ENCODE results near the gene OBSCN. TPM values are rescaled to one million over a fixed set of nuclear protein-coding genes. Genes with fewer than 3 reads are reported as not detected.

OBSCN gene
- total and polyA plus RNA-seq, 2 donors (not counting 3 experiments of a cell fraction or from before 2014, with no cell fraction given) = 1.5 to 2.9 TPM

- no peaks in the 10 kb centered on the region for H3K27me3 ChIP-seq (ENCODE audit: control insufficient read depth in 2 of 2, insufficient read depth in 2 of 2, low read length in 2 of 2)
- H3K4me2 ChIP-seq (ENCODE audit: insufficient read depth, low read length) = no peak overlapping the region
- H3K36me3 ChIP-seq (ENCODE audit: control insufficient read depth in 2 of 2, extremely low read depth in 1 of 2, insufficient read depth in 2 of 2, low read length in 2 of 2) = no peaks in the 10 kb centered on the region
- no peak for DNase-seq (ENCODE audit: low read depth, low spot score)
- no peaks in the 10 kb centered on the region for H3K9me3 ChIP-seq (replicated peaks; ENCODE audit: control insufficient read depth, insufficient read depth, low read length)
- H3K9me1 ChIP-seq (replicated peaks; ENCODE audit: control insufficient read depth, extremely low read depth, insufficient read depth, low read length) = no peaks in the 10 kb centered on the region
- no peaks in the 10 kb centered on the region for H4K20me1 ChIP-seq (replicated peaks; ENCODE audit: control insufficient read depth, extremely low read depth, insufficient read depth, low read length)
- TF ChIP-seq CTCF (IDR thresholded peaks at IDR 0.05; ENCODE audit: extremely low read depth in 1 of 2, insufficient read depth in 1 of 2, low read depth in 1 of 2, low read length in 2 of 2) (no peak), JUN (IDR thresholded peaks at IDR 0.05; ENCODE audit: borderline replicate concordance, insufficient read depth, insufficient read length, low read depth) (no peak), GATA2 (IDR thresholded peaks at IDR 0.05; ENCODE audit: insufficient read depth, insufficient read length, low read depth, low read length) (no peak)
- no peak overlapping the region for H3K9ac ChIP-seq (replicated peaks; ENCODE audit: extremely low read depth, insufficient read depth, low read length)
- no TSS peak for BruUV-seq (replicated peaks)
- H3K27ac ChIP-seq (ENCODE audit: insufficient read depth, low read depth, low read length) = no peak overlapping the region
- no peaks in the 10 kb centered on the region for H3K79me2 ChIP-seq (ENCODE audit: control insufficient read depth, insufficient read depth, low read length)
- intact Hi-C loops (cut with micrococcal nuclease) = no loop called here
- ChIA-PET CTCF (no interaction called here), POLR2A (no interaction called here)
- H3K4me1 ChIP-seq (ENCODE audit: control insufficient read depth, extremely low read depth, insufficient read depth, low read length) = no peaks in the 10 kb centered on the region
- no peak overlapping the region for H2AFZ ChIP-seq (ENCODE audit: low read depth, low read length)
- no peak overlapping the region for H3K4me3 ChIP-seq (replicated peaks in 1 of 3; ENCODE audit: insufficient read depth in 1 of 3, low read depth in 1 of 3, low read length in 3 of 3)
- dilution Hi-C loops (cut with MboI; ENCODE audit: extremely low pct_ligation_motif_present, low sequenced_read_pairs) = no loop called here
- no peak for FAIRE-seq
These were observed 109.6 kb downstream of the OBSCN start for GRCh38 chr1:228317411-228317828.

GRCh38 chr1:228317891-228318810 lies 110.3 kb downstream of the OBSCN start:
- no peaks in the 10 kb centered on the region for H4K20me1 ChIP-seq (replicated peaks; ENCODE audit: control insufficient read depth, extremely low read depth, insufficient read depth, low read length)
- no peaks in the 10 kb centered on the region for H3K9me1 ChIP-seq (replicated peaks; ENCODE audit: control insufficient read depth, extremely low read depth, insufficient read depth, low read length)
- POLR2A ChIA-PET = no interaction called here
- no peaks in the 10 kb centered on the region for H3K36me3 ChIP-seq (ENCODE audit: control insufficient read depth in 2 of 2, extremely low read depth in 1 of 2, insufficient read depth in 2 of 2, low read length in 2 of 2)
- BruUV-seq (replicated peaks) = no TSS peak
- H3K4me3 ChIP-seq (replicated peaks in 1 of 3; ENCODE audit: insufficient read depth in 1 of 3, low read depth in 1 of 3, low read length in 3 of 3) = no peak overlapping the region
- FAIRE-seq (no peak), DNase-seq (ENCODE audit: low read depth, low spot score) (no peak)
- H2AFZ ChIP-seq (ENCODE audit: low read depth, low read length) = no peak overlapping the region
- dilution Hi-C loops (cut with MboI; ENCODE audit: extremely low pct_ligation_motif_present, low sequenced_read_pairs) = no loop called here
- no peak overlapping the region for H3K4me2 ChIP-seq (ENCODE audit: insufficient read depth, low read length)
- no peaks in the 10 kb centered on the region for H3K9me3 ChIP-seq (replicated peaks; ENCODE audit: control insufficient read depth, insufficient read depth, low read length)
- CTCF ChIA-PET = no interaction called here
- no peak overlapping the region for H3K9ac ChIP-seq (replicated peaks; ENCODE audit: extremely low read depth, insufficient read depth, low read length)
- intact Hi-C loops (cut with micrococcal nuclease) = no loop called here
- no peak overlapping the region for H3K27ac ChIP-seq (ENCODE audit: insufficient read depth, low read depth, low read length)
- H3K4me1 ChIP-seq (ENCODE audit: control insufficient read depth, extremely low read depth, insufficient read depth, low read length) = no peaks in the 10 kb centered on the region
- TF ChIP-seq FOS (IDR thresholded peaks at IDR 0.05; ENCODE audit: borderline replicate concordance, insufficient read depth, low read length) = no peak
- no peaks in the 10 kb centered on the region for H3K79me2 ChIP-seq (ENCODE audit: control insufficient read depth, insufficient read depth, low read length)
- no peaks in the 10 kb centered on the region for H3K27me3 ChIP-seq (ENCODE audit: control insufficient read depth in 2 of 2, insufficient read depth in 2 of 2, low read length in 2 of 2)
